NOMO-1 (cell line): ENCODE measurements around the gene ANO8.
A peak's percentile ranks its signal among the peaks of the same experiment; 100 is the strongest.
"Not testable (repeated sequence)": the region's sequence is repeated elsewhere in the genome, so short reads cannot be mapped to it uniquely, and the experiment has no call there.

Experiments
- DNase-seq, 2 experiments: peaks; one replicate each; lab custom pipeline; 2025; ENCODE audit not compliant: unreplicated experiment in 2 of 2; lab: John Stamatoyannopoulos, UW

The ANO8 gene

GRCh38 chr19:17312189-17313113, 22.2 kb downstream of the ANO8 start:
- no peak for DNase-seq

GRCh38 chr19:17311455-17312188, 23.0 kb downstream of the ANO8 start:
- no peak for DNase-seq

- DNase-seq = peak in 1 of 2 experiments; percentile 15
Measured at GRCh38 chr19:17309965-17310461, 24.6 kb downstream of the ANO8 start.

- peak; percentile 99 for DNase-seq
Measured at GRCh38 chr19:17309198-17309964, 25.3 kb downstream of the ANO8 start, which contains the start of gene DDA1. TSS of gene DDA1 (plus strand) at chr19:17309563. CDS start at chr19:17309655, 92 bp downstream.

GRCh38 chr19:17307876-17308377, 26.7 kb downstream of the ANO8 start:
- DNase-seq = no peak

GRCh38 chr19:17306285-17306714, 28.4 kb downstream of the ANO8 start:
- no peak for DNase-seq

GRCh38 chr19:17305517-17306284, 29.0 kb downstream of the ANO8 start, which contains the start of gene MRPL34:
TSS of gene MRPL34 (plus strand) at chr19:17305872. CDS start at chr19:17305893, 21 bp downstream.
- DNase-seq = peak; percentile 98 to 99

- DNase-seq = no peak
Measured at GRCh38 chr19:17305216-17305516, 29.5 kb downstream of the ANO8 start.

- DNase-seq = no peak
Measured at GRCh38 chr19:17304386-17305215, 30.1 kb downstream of the ANO8 start.

GRCh38 chr19:17303940-17304267, 30.8 kb downstream of the ANO8 start:
- no peak for DNase-seq

- DNase-seq = peak; percentile 96 to 97
Measured at GRCh38 chr19:17303167-17303939, 31.3 kb downstream of the ANO8 start, which contains the start of gene ABHD8. TSS of gene ABHD8 (minus strand) at chr19:17303425. CDS start at chr19:17301616, 1,809 bp downstream.

- peak; percentile 30 to 62 for DNase-seq
Measured at GRCh38 chr19:17302391-17303166, 32.1 kb downstream of the ANO8 start.

- DNase-seq = no peak
Measured at GRCh38 chr19:17300992-17301619, 33.5 kb downstream of the ANO8 start.

GRCh38 chr19:17296976-17297375, 37.7 kb downstream of the ANO8 start:
- no peak for DNase-seq

- DNase-seq = no peak
Measured at GRCh38 chr19:17296273-17296672, 38.4 kb downstream of the ANO8 start.

- not testable (repeated sequence) for DNase-seq
Measured at GRCh38 chr19:17295551-17295950, 39.1 kb downstream of the ANO8 start.
